Glutamatergic neuron (in vitro differentiated cells): ENCODE measurements around the gene KANK4. TPM values are rescaled to one million over a fixed set of nuclear protein-coding genes. Genes with fewer than 3 reads are reported as not detected.

ENCODE experiments used
- DNase-seq: peaks from one replicate; pipeline ENCODE4 v3.0.0; 2022
- H3K27ac Mint-ChIP-seq: one replicate; pipeline ENCODE4 v1.8.0; 2020; ENCODE audit warnings: mild to moderate bottlenecking, mixed read lengths, inconsistent platforms; ENCODE audit not compliant: unreplicated experiment
- H3K27me3 Mint-ChIP-seq: one replicate; pipeline ENCODE4 v1.8.0; 2020; ENCODE audit warnings: mild to moderate bottlenecking, moderate library complexity, mixed read lengths, inconsistent platforms; ENCODE audit not compliant: unreplicated experiment
- H3K36me3 Mint-ChIP-seq: one replicate; pipeline ENCODE4 v1.8.0; 2020; ENCODE audit warnings: mild to moderate bottlenecking, mixed read lengths, inconsistent platforms; ENCODE audit not compliant: unreplicated experiment
- H3K4me1 Mint-ChIP-seq: one replicate; pipeline ENCODE4 v1.8.0; 2020; ENCODE audit warnings: mild to moderate bottlenecking, low read depth, mixed read lengths, inconsistent platforms; ENCODE audit not compliant: unreplicated experiment
- H3K4me3 Mint-ChIP-seq: one replicate; pipeline ENCODE4 v1.8.0; 2020; ENCODE audit warnings: mild to moderate bottlenecking, mixed read lengths, inconsistent platforms; ENCODE audit not compliant: unreplicated experiment
- H3K9me3 Mint-ChIP-seq: one replicate; pipeline ENCODE4 v1.8.0; 2020; ENCODE audit warnings: mild to moderate bottlenecking, moderate library complexity, mixed read lengths, inconsistent platforms; ENCODE audit not compliant: unreplicated experiment
- total RNA-seq: library from RNA; stranded (reverse); fragmentation: NEBNext Ultra II Directional; extraction: Animal tissue kit (Norgen Biotek cat#: 25700); gene quantifications from one replicate; pipeline ENCODE4 v1.2.1, GENCODE V29; 2021; ENCODE audit not compliant: unreplicated experiment
- TF ChIP-seq, protein P1 (sequence below): fragments of 200-600 bp; sonication (generic); IDR thresholded peaks from one replicate; pipeline ENCODE4 v1.5.0; 2021; ENCODE audit not compliant: partially characterized antibody, unreplicated experiment

The KANK4 gene
- total RNA-seq, 1 donor from 2014 or later = not detected

DNA sequence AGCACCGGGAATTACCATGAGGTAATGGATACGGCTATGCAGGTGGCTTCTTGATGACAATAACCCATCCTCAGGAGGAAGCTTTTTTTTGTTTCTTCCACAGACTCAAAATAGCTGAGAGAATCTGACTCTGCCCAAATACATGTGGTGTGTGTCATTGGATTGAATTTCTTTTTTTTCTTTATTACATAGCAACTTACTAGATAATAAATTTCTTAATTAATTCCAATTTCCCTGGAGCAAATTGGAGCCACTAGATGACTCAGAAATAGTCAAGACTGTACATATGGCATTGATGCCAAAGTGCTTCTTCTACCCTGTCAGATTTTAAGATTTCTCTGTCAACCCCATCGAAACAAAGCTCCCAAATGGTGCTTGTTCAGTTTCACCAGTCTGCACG lies 81.9 kb downstream of the KANK4 start:
- TF ChIP-seq, protein P1, sequence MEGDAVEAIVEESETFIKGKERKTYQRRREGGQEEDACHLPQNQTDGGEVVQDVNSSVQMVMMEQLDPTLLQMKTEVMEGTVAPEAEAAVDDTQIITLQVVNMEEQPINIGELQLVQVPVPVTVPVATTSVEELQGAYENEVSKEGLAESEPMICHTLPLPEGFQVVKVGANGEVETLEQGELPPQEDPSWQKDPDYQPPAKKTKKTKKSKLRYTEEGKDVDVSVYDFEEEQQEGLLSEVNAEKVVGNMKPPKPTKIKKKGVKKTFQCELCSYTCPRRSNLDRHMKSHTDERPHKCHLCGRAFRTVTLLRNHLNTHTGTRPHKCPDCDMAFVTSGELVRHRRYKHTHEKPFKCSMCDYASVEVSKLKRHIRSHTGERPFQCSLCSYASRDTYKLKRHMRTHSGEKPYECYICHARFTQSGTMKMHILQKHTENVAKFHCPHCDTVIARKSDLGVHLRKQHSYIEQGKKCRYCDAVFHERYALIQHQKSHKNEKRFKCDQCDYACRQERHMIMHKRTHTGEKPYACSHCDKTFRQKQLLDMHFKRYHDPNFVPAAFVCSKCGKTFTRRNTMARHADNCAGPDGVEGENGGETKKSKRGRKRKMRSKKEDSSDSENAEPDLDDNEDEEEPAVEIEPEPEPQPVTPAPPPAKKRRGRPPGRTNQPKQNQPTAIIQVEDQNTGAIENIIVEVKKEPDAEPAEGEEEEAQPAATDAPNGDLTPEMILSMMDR = no peak
- Mint-ChIP-seq H3K4me1 (peaks cover 12% of the 10 kb centered on the region), H3K27me3 (peaks cover 9% of the 10 kb centered on the region), H3K36me3 (no peaks in the 10 kb centered on the region), H3K9me3 (peaks cover 1% of the 10 kb centered on the region), H3K4me3 (no peak overlapping the region), H3K27ac (no peak overlapping the region)
- no peak for DNase-seq

DNA sequence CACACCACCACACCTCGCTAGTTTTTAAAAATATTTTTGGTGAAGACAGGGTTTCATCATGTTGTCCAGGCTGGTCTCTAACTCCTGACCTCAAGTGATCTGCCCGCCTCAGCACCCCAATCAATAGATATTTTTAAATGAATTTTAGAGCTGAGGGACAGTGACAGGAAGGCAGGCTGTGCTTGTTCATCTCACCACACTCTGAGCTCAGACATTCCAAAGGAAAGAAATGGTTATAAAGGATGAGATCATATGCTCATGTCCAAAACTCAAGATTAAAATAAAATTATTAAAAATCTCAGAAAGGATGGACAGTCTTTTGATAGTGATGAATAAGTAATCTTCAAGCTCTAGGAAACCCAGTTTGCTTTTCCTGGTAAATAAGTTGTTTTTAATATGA lies 83.7 kb downstream of the KANK4 start:
- Mint-ChIP-seq H3K4me1 (peaks cover 4% of the 10 kb centered on the region), H3K27me3 (peaks cover 5% of the 10 kb centered on the region), H3K27ac (no peak overlapping the region), H3K9me3 (peaks cover 1% of the 10 kb centered on the region), H3K36me3 (no peaks in the 10 kb centered on the region), H3K4me3 (no peak overlapping the region)
- DNase-seq = no peak
- TF ChIP-seq, protein P1 = no peak

GRCh38 chr1:62234688-62235087 lies 84.5 kb downstream of the KANK4 start:
- peaks cover 5% of the 10 kb centered on the region for H3K27me3 Mint-ChIP-seq
- H3K36me3 Mint-ChIP-seq = no peaks in the 10 kb centered on the region
- H3K4me1 Mint-ChIP-seq = peaks cover 4% of the 10 kb centered on the region
- TF ChIP-seq, protein P1 = no peak
- H3K27ac Mint-ChIP-seq = no peak overlapping the region
- no peak for DNase-seq
- H3K4me3 Mint-ChIP-seq = no peak overlapping the region
- H3K9me3 Mint-ChIP-seq = peaks cover 1% of the 10 kb centered on the region

DNA sequence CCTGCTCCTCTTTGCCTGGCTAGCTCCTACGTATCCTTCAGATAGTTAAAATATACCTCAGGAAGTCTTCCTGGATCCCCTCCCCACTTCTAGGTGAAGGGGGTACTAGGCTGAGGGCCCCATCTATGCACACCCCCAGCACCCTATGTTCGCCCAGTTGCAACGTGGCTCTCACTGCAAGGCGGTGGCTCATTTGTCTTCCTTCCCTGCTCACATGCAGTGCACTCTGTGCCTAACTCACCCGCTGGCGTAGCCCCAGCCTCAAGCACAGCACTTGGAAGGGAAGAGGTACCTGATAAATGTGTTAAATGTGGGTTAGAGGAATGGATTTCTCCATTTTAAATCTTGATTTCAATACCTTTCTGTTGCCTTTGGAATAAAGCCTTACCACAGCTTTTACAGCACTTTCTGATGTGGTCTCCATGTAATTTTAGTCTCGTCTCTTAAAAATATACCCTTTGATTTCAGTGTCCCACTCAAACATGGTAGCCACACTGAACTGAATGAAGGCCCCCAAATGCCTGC lies 85.2 kb downstream of the KANK4 start:
- TF ChIP-seq, protein P1 = no peak
- Mint-ChIP-seq H3K4me3 (no peak overlapping the region), H3K27me3 (peaks cover 5% of the 10 kb centered on the region), H3K4me1 (peaks cover 4% of the 10 kb centered on the region), H3K36me3 (no peaks in the 10 kb centered on the region), H3K9me3 (peaks cover under 1% of the 10 kb centered on the region), H3K27ac (no peak overlapping the region)
- no peak for DNase-seq

- peaks cover 7% of the 10 kb centered on the region for H3K27me3 Mint-ChIP-seq
- H3K9me3 Mint-ChIP-seq = no peaks in the 10 kb centered on the region
These were observed 86.4 kb downstream of the KANK4 start for GRCh38 chr1:62232871-62233278.

More at GRCh38 chr1:62232871-62233278, 86.4 kb downstream of the KANK4 start:
- Mint-ChIP-seq H3K4me1 (peaks cover 4% of the 10 kb centered on the region), H3K36me3 (no peaks in the 10 kb centered on the region), H3K27ac (no peak overlapping the region), H3K4me3 (no peak overlapping the region)
- DNase-seq = no peak
- TF ChIP-seq, protein P1 = no peak
